NCI-H510A treated with DMSO at 0.1 percent for 48 hours (cell line): Measurements from ENCODE around the gene WDR86.
A peak's percentile ranks its signal among the peaks of the same experiment; 100 is the strongest.

Experiments
- DNase-seq: peaks from one replicate; lab custom pipeline; 2025; lab: John Stamatoyannopoulos, UW

The WDR86 gene

DNA sequence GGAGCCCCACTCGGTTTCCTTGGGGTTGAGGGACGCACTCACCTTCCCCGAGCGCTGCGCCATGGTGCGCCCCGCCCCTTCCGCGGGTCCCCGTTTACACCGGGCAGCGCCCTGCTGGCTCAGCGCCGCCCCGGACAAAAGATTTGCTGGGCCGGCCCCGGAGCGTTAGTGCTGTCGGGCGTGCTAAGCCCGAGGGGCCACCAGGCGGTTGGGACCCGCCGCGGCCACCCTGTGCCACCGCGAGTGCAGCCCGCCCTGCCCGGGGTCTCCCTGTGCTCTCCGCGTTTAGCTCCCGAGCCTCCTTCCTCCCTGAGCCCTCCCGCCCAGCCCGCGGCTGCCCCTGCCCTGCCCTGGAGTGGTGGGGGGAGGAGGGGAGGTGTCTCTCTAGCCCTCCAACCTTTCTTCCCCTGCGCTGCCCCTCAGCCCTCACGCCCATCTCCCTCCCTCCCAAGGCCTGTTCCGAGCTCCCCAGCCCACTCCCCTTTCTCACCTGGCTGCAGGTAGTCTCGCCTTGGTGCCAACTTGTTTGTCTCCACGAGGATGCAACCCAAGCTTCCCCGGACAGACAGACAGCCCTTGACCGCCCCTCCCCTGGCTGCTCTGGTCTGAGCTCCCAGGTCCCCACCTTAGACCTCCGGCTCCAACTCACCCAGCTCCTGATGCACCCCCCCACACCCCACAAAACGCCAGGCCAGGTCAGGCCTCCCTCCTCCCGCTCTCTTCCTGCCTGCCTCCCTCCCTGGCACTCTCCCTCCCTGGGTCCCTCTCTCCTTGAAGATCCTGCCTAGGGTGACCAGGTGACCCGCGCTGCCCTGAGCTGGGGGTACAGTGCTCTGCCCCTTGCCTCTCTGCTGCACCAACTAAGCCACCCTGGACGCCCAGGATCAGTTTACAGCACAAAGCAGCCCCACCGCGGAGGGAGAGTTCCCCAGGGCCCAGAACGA, 30.3 kb upstream of the WDR86 start, which contains the start of gene CRYGN:
Gene CRYGN (minus strand): TSS at position 287 of the 944 bp plus-strand sequence. CDS start 224 bp downstream, at position 63.
- no peak for DNase-seq

DNA sequence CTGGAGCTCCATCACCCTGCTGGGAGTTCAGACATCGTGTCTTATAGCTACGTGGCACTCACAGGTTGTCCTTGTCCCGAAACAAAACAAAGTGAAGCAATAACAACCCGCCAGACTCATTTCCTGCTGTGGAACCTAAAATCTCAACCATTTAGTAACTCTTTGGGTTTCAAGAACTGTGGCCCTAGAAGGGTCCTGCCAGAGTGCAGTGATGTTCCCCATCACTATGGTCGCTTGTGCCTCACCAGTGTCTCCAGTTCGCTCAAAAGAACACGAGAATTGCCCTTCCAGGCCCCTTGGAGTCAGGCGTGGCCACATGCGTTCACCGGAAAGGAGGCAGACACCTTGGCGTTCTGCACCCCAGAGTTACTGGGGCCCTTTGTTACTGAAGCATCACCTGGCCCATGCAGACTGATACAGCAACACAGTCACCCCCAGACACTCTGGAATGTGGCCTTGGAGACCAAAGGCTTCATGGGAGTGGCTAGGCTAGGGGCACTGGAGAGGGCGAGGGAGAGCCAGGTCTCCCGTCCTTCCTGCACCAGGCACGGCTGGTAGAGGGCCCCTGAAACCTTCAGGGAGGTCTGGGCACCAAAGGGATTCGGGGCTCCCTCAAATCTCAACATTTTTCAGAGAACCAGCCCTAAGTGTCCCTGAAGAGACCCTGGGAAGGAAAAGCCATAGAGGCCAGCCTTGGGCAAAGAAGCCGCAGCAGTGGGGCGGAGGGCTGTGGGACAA, 29.2 kb upstream of the WDR86 start:
- DNase-seq = no peak

DNA sequence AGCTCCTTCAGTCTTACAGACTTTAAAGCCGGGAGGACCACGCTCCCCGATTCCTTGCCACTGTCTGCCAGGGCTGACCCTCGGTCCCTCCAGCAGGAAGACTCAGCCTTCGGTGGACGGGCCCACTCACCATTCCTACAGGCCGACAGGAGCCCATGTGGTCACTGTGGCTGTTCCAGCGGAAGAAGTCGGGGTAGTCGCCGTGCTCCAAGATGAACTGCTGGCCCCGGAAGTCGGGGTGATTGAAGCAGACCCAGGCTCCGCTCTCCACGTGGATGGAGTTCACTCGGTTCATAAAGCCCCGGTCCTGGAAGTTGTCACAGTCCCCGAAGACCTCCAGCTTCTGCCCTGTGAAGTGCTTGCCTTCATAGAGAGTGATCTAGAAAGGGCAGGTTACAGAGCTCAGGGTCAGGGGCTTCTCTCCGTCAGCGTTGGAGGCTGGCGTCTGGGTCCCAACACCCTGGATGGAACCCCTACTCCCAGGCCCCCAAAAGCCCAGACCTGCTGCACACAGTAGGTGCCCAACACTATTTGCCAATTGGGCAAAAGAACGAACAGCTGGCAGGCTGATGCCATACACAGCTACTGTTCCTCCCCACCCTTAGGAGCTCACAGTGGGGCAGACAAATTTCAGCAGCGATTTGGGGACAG, 28.2 kb upstream of the WDR86 start:
- DNase-seq = no peak

- DNase-seq = no peak
Measured at GRCh38 chr7:151437159-151437553, 27.3 kb upstream of the WDR86 start.

GRCh38 chr7:151436446-151437158, 26.8 kb upstream of the WDR86 start:
- DNase-seq = no peak

DNA sequence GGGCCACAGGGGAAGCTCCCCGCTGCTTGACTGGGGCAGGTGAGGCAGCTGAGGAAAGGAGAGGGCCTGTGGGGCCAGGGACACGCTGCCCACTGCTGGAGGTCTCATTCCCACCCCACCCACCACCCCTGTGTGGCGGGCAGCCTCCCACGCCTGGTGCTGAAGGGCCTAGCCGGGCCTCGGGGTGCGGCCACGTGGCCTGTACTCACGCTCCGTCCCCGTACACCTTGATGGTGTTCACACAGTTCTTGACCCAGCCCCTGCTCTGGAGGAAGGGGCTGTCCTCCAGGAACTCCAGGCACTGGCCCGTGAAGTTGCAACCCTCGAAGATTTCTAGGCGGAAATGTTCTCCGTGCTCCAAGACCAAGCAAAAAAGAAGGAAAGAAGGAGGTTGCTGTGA, 26.1 kb upstream of the WDR86 start:
- no peak for DNase-seq

DNA sequence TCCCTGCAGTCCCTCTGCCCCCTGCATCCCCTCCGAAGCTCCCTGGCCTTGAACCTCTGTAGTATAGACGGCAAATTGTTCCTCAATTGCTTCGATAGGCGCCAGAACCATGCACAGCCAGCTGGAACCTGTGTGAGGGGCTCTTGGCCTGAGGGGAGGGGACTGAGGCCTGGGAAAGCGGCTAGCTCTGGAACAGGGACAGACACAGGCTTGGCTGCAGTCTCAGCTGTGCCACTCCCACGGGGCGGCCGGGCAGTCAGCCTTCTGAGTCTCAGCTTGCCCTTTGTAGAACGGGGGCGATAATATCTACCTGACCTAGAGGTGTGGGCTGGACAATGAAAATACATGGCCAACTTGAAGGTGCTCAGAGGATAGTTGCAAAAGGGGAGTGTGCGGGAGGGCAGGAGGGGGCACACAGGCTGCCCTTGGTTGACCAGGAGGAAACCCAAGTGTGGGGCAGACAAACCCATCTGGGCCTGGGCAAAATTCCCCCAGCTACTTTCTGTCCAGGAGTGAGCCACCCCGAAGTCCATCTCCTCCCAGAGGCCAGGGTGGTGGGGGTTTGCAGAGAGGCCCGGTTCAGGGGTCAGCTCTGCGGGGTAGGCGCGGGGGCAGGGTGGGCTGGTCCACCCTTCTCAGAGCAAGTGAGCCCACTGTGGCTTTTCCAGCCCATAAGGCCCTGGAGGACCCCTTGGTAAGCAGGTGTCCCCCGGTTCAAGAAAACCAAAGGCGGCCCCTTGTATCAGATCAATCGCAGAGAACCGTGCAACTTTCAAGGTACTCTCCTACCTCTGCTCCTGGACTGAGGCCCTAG, 25.5 kb upstream of the WDR86 start:
- DNase-seq = no peak

- DNase-seq = no peak
Measured at GRCh38 chr7:151434549-151434948, 24.7 kb upstream of the WDR86 start.

DNA sequence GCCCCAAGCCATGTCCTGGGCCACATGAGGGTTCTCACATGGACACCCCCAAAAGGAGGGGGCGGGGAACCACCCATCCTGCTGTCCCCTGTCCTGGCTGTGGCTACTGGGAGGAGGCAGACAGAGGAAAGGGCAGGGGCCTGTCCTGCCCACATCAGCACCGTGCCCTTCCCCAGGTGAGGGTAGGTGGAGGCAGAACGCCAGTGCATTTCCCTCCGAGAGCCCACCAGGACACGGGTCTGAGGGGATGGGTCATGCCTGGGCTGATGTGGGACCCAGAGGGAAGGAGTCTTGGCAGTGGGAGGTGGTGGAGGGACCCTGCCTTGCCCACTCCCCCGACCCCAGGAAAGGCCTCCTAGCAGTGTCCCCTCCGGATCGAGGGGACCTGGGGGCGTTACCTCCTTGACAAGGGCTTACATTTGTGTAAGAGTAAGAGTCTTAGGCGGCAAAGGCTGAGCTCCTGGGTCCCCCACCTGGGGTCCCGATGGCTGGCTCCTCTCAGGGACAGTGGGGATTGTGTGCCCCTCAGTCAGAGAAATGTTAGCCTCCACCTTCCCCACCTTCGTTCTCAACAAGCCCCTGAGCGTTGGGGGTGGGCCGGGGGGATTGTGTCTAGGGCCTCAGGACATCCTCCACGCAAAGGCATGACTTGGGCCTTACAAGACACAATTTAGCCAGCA, 24.0 kb upstream of the WDR86 start:
- no peak for DNase-seq

GRCh38 chr7:151432658-151433521, 23.1 kb upstream of the WDR86 start:
- no peak for DNase-seq

DNA sequence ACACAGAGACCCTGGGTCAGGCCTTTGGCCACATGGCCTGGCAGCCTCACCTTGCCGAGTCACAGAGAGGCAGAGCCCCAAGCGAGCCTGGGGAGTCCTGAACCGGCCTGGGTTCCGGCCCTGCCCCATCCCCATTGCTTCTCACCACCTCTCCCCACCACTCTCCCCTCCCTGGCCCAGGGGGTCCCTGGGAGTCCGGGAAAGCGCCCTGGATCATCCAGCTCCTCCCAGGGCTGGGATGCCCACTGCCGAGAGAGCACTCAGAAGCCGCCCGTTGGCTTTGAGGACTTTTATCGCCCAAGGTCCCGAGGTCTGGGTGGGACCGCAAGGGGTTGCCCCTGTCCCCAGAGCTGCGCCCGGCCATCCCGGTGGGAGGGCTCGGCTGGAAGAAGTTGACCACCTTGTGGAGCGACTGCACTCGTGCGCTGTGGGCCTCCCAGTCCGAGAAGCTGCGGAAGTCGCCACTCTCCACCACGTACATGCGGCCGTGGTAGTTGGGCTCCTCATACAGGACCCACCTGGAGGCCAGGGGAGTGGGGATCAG, 22.0 kb upstream of the WDR86 start:
- no peak for DNase-seq

GRCh38 chr7:151431281-151431767, 21.5 kb upstream of the WDR86 start:
- no peak for DNase-seq

DNA sequence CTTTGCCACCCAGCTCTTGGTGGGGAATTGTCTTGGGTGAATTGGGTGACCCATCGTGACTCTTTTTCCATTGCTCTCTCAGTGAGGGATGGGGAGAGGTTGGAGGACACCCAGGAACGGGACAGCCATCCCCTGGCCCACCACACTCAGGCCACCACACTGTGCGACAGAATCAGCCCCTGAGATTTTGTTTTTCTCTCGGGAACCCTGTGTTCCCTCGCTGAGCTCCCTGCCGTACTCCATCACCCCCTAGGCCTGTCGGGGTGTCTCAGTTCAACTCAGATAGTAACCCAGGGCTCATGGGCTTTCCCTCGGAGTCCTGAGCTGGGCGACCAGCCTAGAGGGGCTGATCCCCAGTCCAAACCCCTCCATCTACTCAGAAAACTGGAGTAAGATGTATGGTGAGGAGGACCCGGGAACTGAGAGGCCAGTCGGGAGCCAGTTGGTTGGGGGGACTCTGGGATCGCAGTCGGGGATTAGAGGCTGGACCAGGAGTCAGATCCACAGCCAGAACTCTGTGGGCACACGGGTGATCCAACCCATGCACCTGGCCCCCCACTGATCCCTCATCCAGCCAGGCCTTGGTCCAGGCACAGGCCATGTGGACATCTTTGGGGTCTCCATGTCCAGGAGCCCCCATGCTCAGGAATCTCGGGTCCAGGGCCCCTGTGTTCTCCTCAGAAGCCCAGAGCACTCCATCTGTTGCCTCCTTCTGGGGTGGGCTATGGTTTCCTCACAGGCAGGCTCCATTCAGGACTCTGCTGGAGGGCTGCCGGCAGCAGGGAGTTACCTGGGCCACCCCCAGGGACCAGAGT, 20.8 kb upstream of the WDR86 start:
- DNase-seq = no peak

- peak; percentile 89 for DNase-seq
Measured at GRCh38 chr7:151429560-151430331, 19.9 kb upstream of the WDR86 start.

DNA sequence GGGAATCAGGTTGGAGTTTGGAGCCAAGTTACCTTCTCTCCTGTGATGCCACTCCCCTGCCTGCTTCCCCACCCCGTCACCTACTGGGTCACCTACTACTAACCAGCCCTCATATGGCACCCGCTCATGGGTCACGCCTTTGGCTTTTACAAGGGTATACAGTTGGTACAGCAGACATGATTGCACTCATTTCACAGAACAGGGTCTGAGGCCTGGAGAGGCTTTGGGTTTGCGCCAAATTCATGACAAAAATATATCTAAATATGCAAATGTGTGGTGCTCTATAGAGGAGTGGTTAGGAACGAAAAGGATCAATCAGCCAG, 19.4 kb upstream of the WDR86 start:
- no peak for DNase-seq

DNA sequence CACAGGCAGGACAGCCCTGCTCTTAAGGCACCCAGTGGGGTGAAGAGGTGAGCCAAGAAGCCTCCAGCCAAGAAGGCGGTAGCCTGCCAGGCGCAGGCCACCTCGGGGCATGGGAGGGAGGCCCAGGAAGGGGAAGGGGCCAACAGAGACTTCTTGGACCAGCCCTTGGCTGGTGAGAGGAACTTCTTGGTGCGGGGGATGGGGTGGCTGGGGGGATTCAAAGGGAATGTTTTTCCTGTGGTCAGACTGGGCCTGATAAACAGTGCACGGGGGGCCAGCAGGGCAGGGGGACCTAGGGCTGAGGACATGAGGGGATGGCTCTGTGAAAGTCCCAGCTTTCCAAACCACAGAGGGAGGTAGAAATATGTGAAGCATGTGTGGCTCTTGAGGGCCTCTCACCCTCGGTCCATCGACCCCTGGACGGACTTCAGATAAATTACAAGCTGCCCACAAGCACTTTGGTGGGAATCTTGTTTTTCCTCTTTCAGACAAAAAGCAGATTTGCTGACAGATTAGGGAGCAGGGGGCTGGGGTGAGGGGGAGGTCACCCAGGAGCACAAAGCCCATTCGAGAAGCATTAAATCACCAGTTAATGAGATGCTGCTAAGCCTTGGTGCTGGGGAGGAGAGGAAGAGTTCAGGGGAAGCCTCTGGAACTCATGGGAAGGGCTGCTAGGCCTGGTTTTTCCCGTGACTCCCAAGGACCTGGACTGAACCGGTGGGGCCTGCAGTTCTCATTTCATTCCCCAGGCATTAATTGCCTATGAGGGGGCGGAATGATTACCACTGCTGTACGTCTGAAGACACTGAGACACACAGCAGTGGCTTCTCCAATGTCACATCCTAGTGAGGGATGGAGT, 18.8 kb upstream of the WDR86 start:
- DNase-seq = no peak
